Aorta (tissue), 5 donors: ENCODE data around the gene NRG3. TPM values are rescaled to one million over a fixed set of nuclear protein-coding genes. Genes with fewer than 3 reads are reported as not detected.
"Not testable (repeated sequence)": the region's sequence is repeated elsewhere in the genome, so short reads cannot be mapped to it uniquely, and the experiment has no call there.

Experiments
- ATAC-seq: fragments of 200-7000 bp; cut with Tn5 transposase; one replicate; pipeline ENCODE4 v1.9.1; 2022; ENCODE audit warnings: moderate library complexity; ENCODE audit not compliant: low FRiP score
- DNase-seq, 2 donors: peaks; one replicate each; pipeline ENCODE4 v3.0.0-alpha.2; 2020
- H3K27ac ChIP-seq, 2 donors: one replicate each; pipeline ENCODE4 v1.5.1; 2013; ENCODE audit warnings: low read length in 2 of 2, mild to moderate bottlenecking in 2 of 2, moderate library complexity in 2 of 2, control low read depth in 1 of 2, inconsistent platforms in 1 of 2, low read depth in 1 of 2
- H3K27me3 ChIP-seq, 2 donors: one replicate each; pipeline ENCODE4 v1.6.1; 2013; ENCODE audit warnings: control low read depth in 1 of 2, low read length in 1 of 2, mild to moderate bottlenecking in 1 of 2, moderate library complexity in 1 of 2; ENCODE audit not compliant: insufficient read depth in 2 of 2, control insufficient read depth in 1 of 2
- H3K36me3 ChIP-seq, 2 donors: one replicate each; pipeline ENCODE4 v1.6.1; 2013; ENCODE audit warnings: control low read depth in 1 of 2, low read length in 1 of 2, mild to moderate bottlenecking in 1 of 2; ENCODE audit not compliant: insufficient read depth in 2 of 2, control insufficient read depth in 1 of 2
- H3K4me1 ChIP-seq, 2 donors: one replicate each; pipeline ENCODE4 v1.6.1; 2013; ENCODE audit warnings: low read length in 2 of 2, control low read depth in 1 of 2, mild to moderate bottlenecking in 1 of 2, moderate library complexity in 1 of 2; ENCODE audit not compliant: insufficient read depth in 2 of 2, control insufficient read depth in 1 of 2
- H3K4me3 ChIP-seq, 2 donors: one replicate each; pipeline ENCODE4 v1.5.1; 2013; ENCODE audit warnings: low read length in 2 of 2, control low read depth in 1 of 2, mild to moderate bottlenecking in 1 of 2
- H3K9me3 ChIP-seq: one replicate; pipeline ENCODE4 v1.6.1; 2013; ENCODE audit warnings: mild to moderate bottlenecking, low read length; ENCODE audit not compliant: control insufficient read depth
- WGBS, 2 donors: extraction: QIAGEN DNeasy Blood & Tissue Kit; methylation state at CpG; one replicate each; pipeline ENCODE4 v1.1.7; 2013; 5-methylcytosine and 5-hydroxymethylcytosine counted together
- intact Hi-C, 2 donors: fragments of 100-400 bp; cut with DNase I; formaldehyde crosslinking; loops; one replicate each; pipeline versions ENCODE4 v1.14.2 to v1.15.0; 2022
- polyA plus RNA-seq, 2 donors: library from polyadenylated mRNA; stranded (reverse); fragments of 200-250 nt; gene quantifications; one replicate each; pipeline ENCODE4 v1.2.3, GENCODE V29; 2013
- total RNA-seq, 2 donors: library from RNA; stranded (reverse); fragmentation: NEBNext Ultra II Directional; extraction: Animal tissue kit (Norgen Biotek cat#: 25700); gene quantifications; one replicate each; pipeline ENCODE4 v1.2.1, GENCODE V29; 2021
- donor health status: healthy with polysubstance abuse.
- donor health status: Bipolar disorder and iron deficiency.
- donor health status: DM: no; HTN: no; CAD: no.
- donor health status: DM: no; HTN: no; CAD: no.
- donor health status: DM: yes; HTN: yes; CAD: no.

The NRG3 gene
- total and polyA plus RNA-seq, 4 donors: 0.50 to 1.1 (median 0.84) TPM

- H3K4me3 ChIP-seq, H3K36me3 ChIP-seq, H3K9me3 ChIP-seq, intact Hi-C loops, H3K27ac ChIP-seq, DNase-seq, H3K4me1 ChIP-seq, ATAC-seq, H3K27me3 ChIP-seq: not testable (repeated sequence)
- 91% methylated on average over 6 of the region's 6 CpGs for WGBS, 2 donors
Observed at GRCh38 chr10:82067192-82067591, 192.2 kb downstream of the NRG3 start.

GRCh38 chr10:82068501-82068900 is 193.5 kb downstream of the NRG3 start:
- 79 to 89% methylated on average over 2 of the region's 2 CpGs for WGBS, 2 donors
- H3K4me1 ChIP-seq: no peaks in the 10 kb centered on the region
- ATAC-seq (no peak), DNase-seq (no peak)
- intact Hi-C loops: no loop called here
- H3K9me3 ChIP-seq: no peaks in the 10 kb centered on the region
- no peak overlapping the region for H3K4me3 ChIP-seq
- H3K36me3 ChIP-seq: no peaks in the 10 kb centered on the region
- no peak overlapping the region for H3K27ac ChIP-seq
- H3K27me3 ChIP-seq: no peaks in the 10 kb centered on the region

GRCh38 chr10:82071231-82071630 is 196.2 kb downstream of the NRG3 start:
- DNase-seq: no peak
- H3K27me3 ChIP-seq: peaks cover 0 to 2% of the 10 kb centered on the region in 2 donors
- ATAC-seq: no peak
- 88 to 90% methylated on average over 2 of the region's 2 CpGs for WGBS, 2 donors
- H3K4me1 ChIP-seq: no peaks in the 10 kb centered on the region
- no peak overlapping the region for H3K27ac ChIP-seq
- no peak overlapping the region for H3K4me3 ChIP-seq
- intact Hi-C loops: no loop called here
- H3K36me3 ChIP-seq: no peaks in the 10 kb centered on the region
- no peaks in the 10 kb centered on the region for H3K9me3 ChIP-seq

GRCh38 chr10:82072124-82072523 is 197.1 kb downstream of the NRG3 start:
- Histone ChIP-seq H3K4me3 (no peak overlapping the region), H3K27me3 (peaks cover 0 to 2% of the 10 kb centered on the region in 2 donors), H3K9me3 (no peaks in the 10 kb centered on the region), H3K36me3 (no peaks in the 10 kb centered on the region), H3K27ac (no peak overlapping the region), H3K4me1 (no peaks in the 10 kb centered on the region)
- DNase-seq (no peak), ATAC-seq (no peak)
- WGBS, 2 donors: 82 to 94% methylated on average over 4 of the region's 4 CpGs
- intact Hi-C loops: no loop called here

- WGBS, 2 donors: 27 to 28% methylated on average over 3 of the region's 3 CpGs
- intact Hi-C loops: no loop called here
- Histone ChIP-seq H3K4me1 (no peaks in the 10 kb centered on the region), H3K27me3 (peaks cover 0 to 2% of the 10 kb centered on the region in 2 donors), H3K36me3 (no peaks in the 10 kb centered on the region), H3K4me3 (no peak overlapping the region), H3K9me3 (no peaks in the 10 kb centered on the region), H3K27ac (no peak overlapping the region)
- no peak for DNase-seq
- ATAC-seq: no peak
Observed at GRCh38 chr10:82075605-82076004, 200.6 kb downstream of the NRG3 start.

- ATAC-seq (no peak), DNase-seq (no peak)
- Histone ChIP-seq H3K36me3 (no peaks in the 10 kb centered on the region), H3K4me1 (no peaks in the 10 kb centered on the region), H3K27ac (no peak overlapping the region), H3K27me3 (no peaks in the 10 kb centered on the region), H3K4me3 (no peak overlapping the region), H3K9me3 (no peaks in the 10 kb centered on the region)
- 87 to 88% methylated on average over 2 of the region's 2 CpGs for WGBS, 2 donors
- intact Hi-C loops: no loop called here
Observed at GRCh38 chr10:82084496-82084895, 209.5 kb downstream of the NRG3 start.

- intact Hi-C loops: no loop called here
- no peaks in the 10 kb centered on the region for H3K4me1 ChIP-seq
- no peaks in the 10 kb centered on the region for H3K9me3 ChIP-seq
- DNase-seq (no peak), ATAC-seq (no peak)
- H3K4me3 ChIP-seq: no peak overlapping the region
- no peaks in the 10 kb centered on the region for H3K36me3 ChIP-seq
- H3K27ac ChIP-seq: no peak overlapping the region
- no peaks in the 10 kb centered on the region for H3K27me3 ChIP-seq
- WGBS, 2 donors: 82 to 85% methylated on average over 7 of the region's 7 CpGs
Observed at GRCh38 chr10:82084904-82085303, 209.9 kb downstream of the NRG3 start.

GRCh38 chr10:82089327-82089726 is 214.3 kb downstream of the NRG3 start:
- 45 to 48% methylated on average over 2 of the region's 2 CpGs for WGBS, 2 donors
- Histone ChIP-seq H3K4me3 (no peak overlapping the region), H3K27ac (no peak overlapping the region), H3K36me3 (no peaks in the 10 kb centered on the region), H3K4me1 (no peaks in the 10 kb centered on the region), H3K27me3 (no peaks in the 10 kb centered on the region), H3K9me3 (no peaks in the 10 kb centered on the region)
- ATAC-seq: no peak
- intact Hi-C loops: no loop called here
- DNase-seq: no peak

GRCh38 chr10:82091413-82091812 is 216.4 kb downstream of the NRG3 start:
- no peak for DNase-seq

More at GRCh38 chr10:82091413-82091812, 216.4 kb downstream of the NRG3 start:
- no peaks in the 10 kb centered on the region for H3K4me1 ChIP-seq
- no peaks in the 10 kb centered on the region for H3K36me3 ChIP-seq
- WGBS, 2 donors: 76 to 78% methylated on average over 4 of the region's 4 CpGs
- ATAC-seq: no peak
- H3K27me3 ChIP-seq: no peaks in the 10 kb centered on the region
- no peak overlapping the region for H3K4me3 ChIP-seq
- intact Hi-C loops: no loop called here
- no peak overlapping the region for H3K27ac ChIP-seq
- H3K9me3 ChIP-seq: no peaks in the 10 kb centered on the region
